Measurements from ENCODE around the gene STMN1. TPM values are rescaled to one million over a fixed set of nuclear protein-coding genes. Genes with fewer than 3 reads are reported as not detected.

STMN1 gene
- total RNA-seq, 4 donors from 2014 or later = 21.2 to 62.7 (median 26.8) TPM

DNA sequence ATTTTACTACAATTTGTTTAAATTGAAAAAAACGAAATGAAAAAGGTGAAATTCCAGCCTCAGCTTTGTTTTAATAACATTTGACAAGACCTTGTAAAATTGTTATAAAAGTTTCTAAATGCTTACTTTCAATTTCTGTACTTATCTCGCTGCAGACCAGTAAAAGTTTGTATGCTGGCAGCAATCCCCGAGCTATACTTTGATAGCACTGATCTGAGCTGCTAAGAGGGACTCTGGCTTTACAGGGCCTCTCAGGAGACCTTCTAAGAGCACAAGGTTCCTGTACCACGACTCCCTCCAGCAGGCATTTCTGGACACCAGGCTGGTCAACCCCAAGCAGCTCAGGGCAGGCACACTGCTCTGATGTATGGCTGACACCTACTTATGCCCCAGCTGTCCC, 13.1 kb downstream of the STMN1 start:
- Histone ChIP-seq H3K4me1 (peaks cover 0 to 24% (median 2%) of the 10 kb centered on the region in 4 donors), H3K4me3 (no peak overlapping the region), H3K36me3 (no peaks in the 10 kb centered on the region), H3K9me3 (no peaks in the 10 kb centered on the region), H3K27me3 (no peaks in the 10 kb centered on the region), H3K27ac (peak overlapping the region in 2 of 4 donors; percentile 48 to 83)
- TF ChIP-seq POLR2A (IDR thresholded peaks at IDR 0.05) = no peak
- TF ChIP-seq, protein P1, sequence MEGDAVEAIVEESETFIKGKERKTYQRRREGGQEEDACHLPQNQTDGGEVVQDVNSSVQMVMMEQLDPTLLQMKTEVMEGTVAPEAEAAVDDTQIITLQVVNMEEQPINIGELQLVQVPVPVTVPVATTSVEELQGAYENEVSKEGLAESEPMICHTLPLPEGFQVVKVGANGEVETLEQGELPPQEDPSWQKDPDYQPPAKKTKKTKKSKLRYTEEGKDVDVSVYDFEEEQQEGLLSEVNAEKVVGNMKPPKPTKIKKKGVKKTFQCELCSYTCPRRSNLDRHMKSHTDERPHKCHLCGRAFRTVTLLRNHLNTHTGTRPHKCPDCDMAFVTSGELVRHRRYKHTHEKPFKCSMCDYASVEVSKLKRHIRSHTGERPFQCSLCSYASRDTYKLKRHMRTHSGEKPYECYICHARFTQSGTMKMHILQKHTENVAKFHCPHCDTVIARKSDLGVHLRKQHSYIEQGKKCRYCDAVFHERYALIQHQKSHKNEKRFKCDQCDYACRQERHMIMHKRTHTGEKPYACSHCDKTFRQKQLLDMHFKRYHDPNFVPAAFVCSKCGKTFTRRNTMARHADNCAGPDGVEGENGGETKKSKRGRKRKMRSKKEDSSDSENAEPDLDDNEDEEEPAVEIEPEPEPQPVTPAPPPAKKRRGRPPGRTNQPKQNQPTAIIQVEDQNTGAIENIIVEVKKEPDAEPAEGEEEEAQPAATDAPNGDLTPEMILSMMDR (IDR thresholded peaks at IDR 0.05) = no peak
- no peak for DNase-seq

DNA sequence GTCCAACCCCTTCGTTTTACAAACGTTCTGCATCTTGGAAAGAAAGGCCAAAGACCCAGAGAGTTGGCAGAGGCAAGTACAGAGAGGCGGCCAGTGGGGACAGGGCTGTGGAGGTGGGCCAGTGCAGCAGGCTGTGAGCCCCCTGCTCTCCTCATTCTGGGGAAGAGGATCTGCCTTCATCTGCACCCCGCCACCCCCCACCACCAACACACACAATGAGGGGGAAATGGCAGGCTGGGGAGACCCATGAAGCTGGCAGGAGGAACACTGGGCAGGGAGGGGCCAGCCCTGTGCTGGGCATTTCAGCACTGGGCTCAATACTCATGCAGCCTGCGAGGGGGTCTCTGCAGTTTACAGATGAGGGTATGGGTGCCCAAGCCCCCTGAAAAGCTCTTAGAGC, 14.6 kb downstream of the STMN1 start:
- H3K27me3 ChIP-seq = no peaks in the 10 kb centered on the region
- H3K36me3 ChIP-seq = no peaks in the 10 kb centered on the region
- DNase-seq = no peak
- no peak for TF ChIP-seq POLR2A (IDR thresholded peaks at IDR 0.05)
- TF ChIP-seq, protein P1 (IDR thresholded peaks at IDR 0.05) = no peak
- H3K4me3 ChIP-seq = no peak overlapping the region
- H3K4me1 ChIP-seq = peaks cover 0 to 24% (median 2%) of the 10 kb centered on the region in 4 donors
- no peaks in the 10 kb centered on the region for H3K9me3 ChIP-seq
- H3K27ac ChIP-seq = peak overlapping the region in 2 of 4 donors; percentile 16 to 83

DNA sequence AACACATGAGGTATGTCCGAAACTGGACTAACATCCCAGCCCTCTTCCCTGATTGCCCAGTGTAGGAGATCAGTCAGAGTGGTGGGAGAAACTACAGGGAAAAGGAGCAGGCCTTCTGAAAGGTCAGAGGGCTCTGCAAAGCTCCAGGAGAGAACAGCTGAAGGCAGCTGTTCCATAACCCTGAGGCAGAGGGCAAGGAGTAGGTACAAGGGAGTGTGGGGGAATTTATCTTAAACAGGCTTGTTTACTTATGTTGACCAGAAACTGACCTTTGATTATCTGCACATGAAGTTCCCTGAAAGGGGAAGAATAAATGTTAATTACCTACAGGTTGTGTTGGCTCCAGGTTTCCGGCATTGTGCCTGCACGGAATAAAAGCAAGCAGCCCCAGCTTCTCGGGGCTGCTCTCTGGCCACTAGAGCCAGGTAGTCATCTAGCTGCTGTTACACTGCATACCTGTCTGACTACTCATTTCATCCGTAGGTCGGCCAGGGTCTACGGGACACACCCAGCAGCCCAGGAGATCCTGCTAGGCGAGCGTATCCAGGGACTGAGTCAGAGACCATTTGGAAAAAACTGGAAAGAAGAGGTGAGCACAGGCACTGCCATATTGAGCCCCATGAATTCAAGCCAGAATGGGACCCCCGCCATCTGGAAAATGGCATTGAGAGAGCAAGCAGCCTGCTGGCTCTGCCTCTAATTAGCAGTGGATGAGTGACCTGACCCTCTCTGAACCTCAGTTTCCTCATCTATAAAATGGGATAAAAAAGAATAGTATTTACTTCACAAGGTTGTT, 15.8 kb downstream of the STMN1 start:
- H3K27me3 ChIP-seq = no peaks in the 10 kb centered on the region
- peaks cover 0 to 24% (median 2%) of the 10 kb centered on the region in 4 donors for H3K4me1 ChIP-seq
- no peak overlapping the region for H3K4me3 ChIP-seq
- H3K27ac ChIP-seq = peak overlapping the region in 3 of 4 donors; percentile 41 to 94 (median 83)
- TF ChIP-seq POLR2A (IDR thresholded peaks at IDR 0.05) = peak; percentile 35 to 63
- TF ChIP-seq, protein P1 (IDR thresholded peaks at IDR 0.05) = peak in 2 of 6 experiments; percentile 18 to 20
- no peaks in the 10 kb centered on the region for H3K9me3 ChIP-seq
- DNase-seq = peak in 2 of 3 donors; percentile 81 to 87
- H3K36me3 ChIP-seq = no peaks in the 10 kb centered on the region

DNA sequence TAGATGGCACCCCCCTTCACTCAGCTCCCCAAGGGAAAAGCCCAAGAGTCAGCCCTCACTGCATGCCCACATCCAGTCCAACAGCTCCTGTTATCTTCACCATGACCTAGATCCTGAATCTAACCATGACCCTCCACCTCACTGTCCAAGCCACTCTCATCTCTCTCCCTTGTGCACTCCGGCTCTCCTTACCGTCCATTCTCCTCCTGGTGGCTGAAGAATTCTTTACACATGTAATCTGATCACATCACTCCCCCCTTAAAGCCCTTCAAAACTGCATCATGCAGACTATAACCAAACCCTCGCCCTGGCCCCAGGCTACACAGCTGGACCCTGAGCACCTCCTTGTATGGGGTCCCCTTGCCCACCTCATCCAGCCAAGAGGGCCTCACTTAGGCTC, 16.7 kb downstream of the STMN1 start:
- H3K4me1 ChIP-seq = peaks cover 0 to 24% (median 2%) of the 10 kb centered on the region in 4 donors
- no peaks in the 10 kb centered on the region for H3K36me3 ChIP-seq
- H3K9me3 ChIP-seq = no peaks in the 10 kb centered on the region
- DNase-seq = no peak
- H3K4me3 ChIP-seq = no peak overlapping the region
- no peaks in the 10 kb centered on the region for H3K27me3 ChIP-seq
- H3K27ac ChIP-seq = peak overlapping the region in 3 of 4 donors; percentile 41 to 94 (median 83)
- no peak for TF ChIP-seq POLR2A (IDR thresholded peaks at IDR 0.05)
- TF ChIP-seq, protein P1 (IDR thresholded peaks at IDR 0.05) = peak in 3 of 6 experiments; percentile 24 to 26 (median 25)

DNA sequence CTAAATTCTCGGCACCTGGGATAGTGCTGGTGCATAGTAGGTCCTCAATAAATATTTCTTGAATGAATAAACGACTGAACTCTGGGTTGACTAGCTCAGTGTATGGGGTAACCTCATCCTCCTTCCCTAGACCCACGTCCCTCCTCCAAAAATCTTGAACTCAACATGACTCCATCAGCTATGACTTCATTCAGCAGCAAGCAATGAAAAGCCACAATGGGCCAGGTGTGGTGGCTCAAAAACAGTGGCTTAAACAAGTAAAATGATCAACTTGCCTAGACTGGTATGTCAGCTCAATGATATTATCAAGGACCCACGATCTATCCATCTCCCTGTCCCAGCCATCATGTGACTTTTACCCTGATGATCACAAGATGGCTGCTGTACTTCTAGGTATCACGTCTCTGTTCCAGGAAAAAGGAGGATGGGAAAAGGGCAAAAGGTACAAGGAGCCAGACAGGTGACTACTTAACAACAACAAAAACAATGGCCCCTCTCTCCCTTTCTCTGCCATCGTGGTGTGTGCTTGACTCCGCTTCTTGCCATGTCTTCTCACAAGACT, 17.7 kb downstream of the STMN1 start:
- Histone ChIP-seq H3K36me3 (no peaks in the 10 kb centered on the region), H3K4me1 (peaks cover 0 to 24% (median 2%) of the 10 kb centered on the region in 4 donors), H3K27ac (peak overlapping the region in 1 of 4 donors; percentile 21), H3K4me3 (no peak overlapping the region), H3K27me3 (no peaks in the 10 kb centered on the region), H3K9me3 (no peaks in the 10 kb centered on the region)
- TF ChIP-seq POLR2A (IDR thresholded peaks at IDR 0.05) = no peak
- TF ChIP-seq, protein P1 (IDR thresholded peaks at IDR 0.05) = no peak
- DNase-seq = no peak
